GM12801 (cell line): ENCODE measurements around the gene ZC2HC1B.

Source experiments
- CTCF ChIP-seq: IDR thresholded peaks from one replicate; pipeline ENCODE4 v1.5.1; 2011; ENCODE audit warnings: control low read depth; ENCODE audit not compliant: insufficient read length; ENCODE audit errors: extremely low read depth

ZC2HC1B gene

DNA sequence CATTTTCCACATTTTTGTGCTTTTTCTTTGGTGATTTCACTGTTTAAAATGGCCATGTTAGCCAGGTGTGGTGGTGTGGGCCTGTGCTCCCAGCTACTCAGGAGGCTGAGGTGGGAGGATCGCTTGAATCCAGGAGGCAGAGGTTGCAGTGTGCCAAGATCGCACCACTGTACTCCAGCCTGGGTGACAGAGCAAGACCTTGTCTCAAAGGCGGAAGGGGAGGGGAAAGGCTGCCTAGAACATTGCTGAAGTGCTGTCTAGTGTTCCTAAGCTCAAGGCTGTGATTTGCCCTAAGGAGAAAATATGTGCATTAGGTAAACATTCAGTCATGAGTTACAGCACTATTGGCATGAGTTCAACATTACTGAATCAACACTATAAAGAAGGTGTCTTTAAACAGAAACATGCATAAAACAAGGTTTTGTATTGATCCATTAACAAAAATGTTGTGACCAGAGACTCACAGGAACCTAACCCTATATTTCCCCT is 14.0 kb downstream of the ZC2HC1B start:
- TF ChIP-seq CTCF, result no peak

GRCh38 chr6:143880412-143880811 is 16.1 kb downstream of the ZC2HC1B start:
- no peak for TF ChIP-seq CTCF

DNA sequence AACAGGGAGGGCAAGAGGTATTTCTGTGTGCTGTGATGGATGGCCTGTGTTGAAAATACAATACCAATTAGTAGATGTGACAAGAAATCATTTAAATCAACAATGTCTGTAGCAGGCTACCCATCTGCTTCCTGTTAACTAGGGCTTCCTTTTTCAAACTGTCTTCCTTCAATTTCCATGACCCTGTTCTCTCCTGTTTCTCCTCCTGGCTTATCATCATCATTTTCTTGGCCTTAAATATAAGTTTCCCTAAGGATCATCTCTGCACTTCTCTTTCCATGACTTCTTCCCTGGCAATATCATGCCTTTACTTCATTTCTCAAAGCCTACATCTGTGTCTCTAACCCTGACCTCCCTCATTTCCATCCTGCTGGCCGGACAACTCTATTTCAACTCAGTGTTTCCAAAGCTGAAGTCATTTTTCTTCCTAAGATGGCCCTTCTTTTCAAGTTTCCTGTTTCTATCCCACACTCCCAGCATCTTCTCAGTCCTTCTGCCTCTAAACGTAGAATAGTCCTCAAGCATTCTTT is 18.2 kb downstream of the ZC2HC1B start:
- TF ChIP-seq CTCF, result no peak

DNA sequence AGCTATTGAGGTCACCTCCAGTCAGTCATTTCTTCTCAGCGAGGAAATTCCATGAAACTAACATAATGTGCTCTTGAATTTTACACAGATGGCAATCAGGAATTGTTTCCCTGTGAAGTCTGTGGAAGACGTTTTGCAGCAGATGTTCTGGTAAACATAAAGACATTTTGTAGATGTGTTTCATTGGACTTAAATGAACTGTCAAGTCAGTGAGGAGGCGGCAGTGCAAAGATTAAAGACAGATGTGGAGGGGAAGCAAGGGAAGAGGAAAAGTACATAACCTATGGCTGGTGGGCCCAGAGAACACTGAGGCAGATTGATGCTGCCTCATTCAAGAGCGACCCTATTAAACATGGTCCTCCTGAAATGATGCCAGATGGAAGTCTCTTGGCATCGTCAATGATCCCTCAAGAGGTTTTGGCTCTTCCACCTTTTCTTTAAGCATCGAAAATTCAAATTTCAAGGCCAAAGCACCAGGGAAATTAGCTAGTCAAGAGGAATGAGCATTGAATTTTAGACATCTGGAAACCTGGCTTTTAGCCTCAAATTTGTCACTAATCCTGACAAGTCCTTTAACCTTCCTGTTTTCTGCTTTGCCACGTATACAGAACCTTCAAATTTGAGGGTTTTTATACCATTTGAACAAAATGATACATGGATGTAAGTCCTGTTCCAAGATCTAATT is 20.1 kb downstream of the ZC2HC1B start:
- TF ChIP-seq CTCF, result no peak

DNA sequence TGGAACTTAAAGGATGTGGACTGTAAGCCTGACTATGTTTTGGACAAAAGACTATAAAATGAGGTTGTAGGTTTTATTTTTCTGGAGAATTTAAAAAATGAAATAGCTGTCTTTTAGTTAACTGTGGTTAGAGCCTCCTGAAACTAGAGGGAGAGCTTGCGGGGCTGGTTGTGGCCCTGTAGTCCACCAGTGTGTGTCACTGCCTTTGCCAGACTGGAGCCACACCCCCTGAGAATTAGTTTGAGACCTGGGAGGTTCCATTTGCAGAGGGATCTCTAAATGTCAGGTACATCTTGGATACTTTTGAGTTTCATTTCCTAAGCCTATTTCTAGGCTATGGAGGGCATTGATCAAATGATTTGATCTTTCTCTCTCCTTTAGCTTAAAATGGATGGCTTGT is 20.8 kb downstream of the ZC2HC1B start:
- no peak for TF ChIP-seq CTCF

DNA sequence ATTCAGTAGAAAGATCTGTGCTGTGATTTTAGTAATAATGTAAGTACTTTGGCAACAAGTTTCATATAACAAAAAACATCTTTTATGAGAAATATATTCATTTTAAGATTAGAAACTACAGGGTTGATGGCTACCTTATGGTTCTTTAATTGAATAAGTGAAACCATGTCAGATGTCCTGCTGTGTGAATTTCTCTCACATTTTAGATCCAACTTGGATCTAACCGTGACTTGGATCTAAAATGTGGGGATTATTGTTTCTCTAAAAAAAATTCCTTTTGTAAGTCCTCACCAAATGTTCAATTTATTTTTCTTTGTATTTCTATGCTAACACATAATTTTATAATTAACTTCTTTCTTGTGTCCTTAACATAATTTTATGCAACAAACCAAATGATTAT is 30.4 kb downstream of the ZC2HC1B start:
- TF ChIP-seq CTCF, result no peak

DNA sequence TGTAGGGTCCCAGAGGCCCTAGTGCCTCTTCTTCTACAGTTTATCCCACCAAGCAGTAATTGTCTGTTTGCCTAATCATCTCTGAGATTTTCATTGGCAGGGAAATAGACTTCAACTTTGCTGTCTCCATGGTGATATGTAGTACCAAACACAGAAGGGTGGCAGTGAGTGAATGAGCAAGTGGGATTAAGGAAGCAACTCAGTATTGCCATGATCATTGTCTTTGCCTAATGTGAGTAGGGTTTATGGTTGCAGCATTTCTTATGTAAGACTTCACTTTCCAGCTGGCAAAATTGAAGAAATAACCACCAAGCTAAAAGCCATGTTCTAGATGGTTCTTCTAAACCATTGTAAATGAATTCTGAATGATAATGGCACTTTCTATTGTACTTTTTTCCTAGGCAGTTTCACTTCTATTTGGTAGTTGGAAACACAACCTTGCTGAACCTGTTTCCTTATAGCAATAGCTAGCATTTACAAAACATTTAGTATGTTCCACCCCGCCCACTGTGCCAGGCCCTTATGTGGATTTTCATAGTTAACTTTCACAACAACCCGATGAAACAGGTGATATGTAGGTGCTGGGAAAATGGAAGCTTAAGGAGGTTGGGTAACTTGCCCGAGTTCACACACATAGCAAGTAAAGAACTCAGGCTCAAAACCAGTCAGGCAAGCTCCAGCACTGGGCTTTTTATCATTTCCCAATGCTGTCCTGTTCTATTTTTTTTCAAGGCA is 32.0 kb downstream of the ZC2HC1B start:
- no peak for TF ChIP-seq CTCF
